Measurements from ENCODE around the gene GAGE10. TPM values are rescaled to one million over a fixed set of nuclear protein-coding genes. Genes with fewer than 3 reads are reported as not detected.

GAGE10 gene
- total RNA-seq, 2 experiments from 2014 or later, result not detected

- Histone ChIP-seq H3K27me3 (ENCODE audit: control insufficient read depth in 1 of 2, insufficient read depth in 2 of 2, low read length in 2 of 2) (no peaks in the 10 kb centered on the region), H3K9me3 (ENCODE audit: control insufficient read depth in 1 of 2, insufficient read depth in 1 of 2, low read length in 2 of 2) (no peaks in the 10 kb centered on the region), H3K4me1 (ENCODE audit: insufficient read depth, low read length) (peaks cover 49% of the 10 kb centered on the region), H3K4me3 (ENCODE audit: low read length) (peak overlapping the region; percentile 32), H3K36me3 (ENCODE audit: insufficient read depth, low read length) (no peaks in the 10 kb centered on the region), H3K27ac (ENCODE audit: low read depth in 1 of 2, low read length in 2 of 2) (peak overlapping the region in 1 of 2 donors; percentile 29)
- DNase-seq, result peak in 2 of 14 experiments; percentile 11 to 12
- Mint-ChIP-seq H3K9me3 (no peaks in the 10 kb centered on the region), H3K4me3 (peak overlapping the region; percentile 25), H3K27me3 (no peaks in the 10 kb centered on the region), H3K36me3 (ENCODE audit: low read depth) (no peaks in the 10 kb centered on the region), H3K4me1 (ENCODE audit: low read depth) (peaks cover 43% of the 10 kb centered on the region), H3K27ac (peak overlapping the region; percentile 77)
- ChIA-PET POLR2A (interaction anchor here (0.8 to 5.2 kb wide), 2 partner anchors 9 to 13 kb away, joined by 4 to 37 read pairs; partner anchors contain the start of gene PPP1R3F), CTCF (no interaction called here)
- ATAC-seq (ENCODE audit: poor library complexity), result no peak
- intact Hi-C loops (cut with DNase I, micrococcal nuclease), result no loop called here
- no peak for TF ChIP-seq CTCF (IDR thresholded peaks at IDR 0.05)
Observed at GRCh38 chrX:49260221-49260985, 43.0 kb upstream of the GAGE10 start.

- H3K27me3 ChIP-seq (ENCODE audit: control insufficient read depth in 1 of 2, insufficient read depth in 2 of 2, low read length in 2 of 2), result no peaks in the 10 kb centered on the region
- H3K36me3 Mint-ChIP-seq (ENCODE audit: low read depth), result no peaks in the 10 kb centered on the region
- peak overlapping the region; percentile 59 for H3K27ac Mint-ChIP-seq
- H3K4me3 Mint-ChIP-seq, result peak overlapping the region; percentile 71
- no peaks in the 10 kb centered on the region for H3K9me3 ChIP-seq (ENCODE audit: control insufficient read depth in 1 of 2, insufficient read depth in 1 of 2, low read length in 2 of 2)
- no peak for ATAC-seq (ENCODE audit: poor library complexity)
- peaks cover 43% of the 10 kb centered on the region for H3K4me1 ChIP-seq (ENCODE audit: insufficient read depth, low read length)
- H3K27me3 Mint-ChIP-seq, result no peaks in the 10 kb centered on the region
- intact Hi-C loops (cut with DNase I, micrococcal nuclease), result no loop called here
- H3K27ac ChIP-seq (ENCODE audit: low read depth in 1 of 2, low read length in 2 of 2), result no peak overlapping the region
- peaks cover 35% of the 10 kb centered on the region for H3K4me1 Mint-ChIP-seq (ENCODE audit: low read depth)
- DNase-seq, result no peak
- POLR2A ChIA-PET, result interaction anchor here (1.6 kb wide), 1 partner anchor 11 kb away, joined by 6 read pairs; no protein-coding TSS in a partner anchor
- H3K4me3 ChIP-seq (ENCODE audit: low read length), result peak overlapping the region; percentile 32
- H3K9me3 Mint-ChIP-seq, result no peaks in the 10 kb centered on the region
- CTCF ChIA-PET, result no interaction called here
- no peak for TF ChIP-seq CTCF (IDR thresholded peaks at IDR 0.05)
- no peaks in the 10 kb centered on the region for H3K36me3 ChIP-seq (ENCODE audit: insufficient read depth, low read length)
Observed at GRCh38 chrX:49262603-49263002, 40.8 kb upstream of the GAGE10 start.

GRCh38 chrX:49263631-49264030 is 39.8 kb upstream of the GAGE10 start:
- H3K4me3 ChIP-seq (ENCODE audit: low read length), result peak overlapping the region; percentile 32

More at GRCh38 chrX:49263631-49264030, 39.8 kb upstream of the GAGE10 start:
- intact Hi-C loops (cut with DNase I, micrococcal nuclease), result no loop called here
- Histone ChIP-seq H3K36me3 (ENCODE audit: insufficient read depth, low read length) (no peaks in the 10 kb centered on the region), H3K4me1 (ENCODE audit: insufficient read depth, low read length) (peaks cover 40% of the 10 kb centered on the region), H3K9me3 (ENCODE audit: control insufficient read depth in 1 of 2, insufficient read depth in 1 of 2, low read length in 2 of 2) (no peaks in the 10 kb centered on the region), H3K27me3 (ENCODE audit: control insufficient read depth in 1 of 2, insufficient read depth in 2 of 2, low read length in 2 of 2) (no peaks in the 10 kb centered on the region), H3K27ac (ENCODE audit: low read depth in 1 of 2, low read length in 2 of 2) (no peak overlapping the region)
- peak overlapping the region; percentile 63 for H3K27ac Mint-ChIP-seq
- H3K9me3 Mint-ChIP-seq, result no peaks in the 10 kb centered on the region
- no peaks in the 10 kb centered on the region for H3K27me3 Mint-ChIP-seq
- ChIA-PET POLR2A (interaction anchor here (0.9 to 1.6 kb wide), 2 partner anchors 10 to 108 kb away, joined by 3 to 6 read pairs; no protein-coding TSS in a partner anchor), CTCF (no interaction called here)
- DNase-seq (peak in 1 of 14 experiments; percentile 1), ATAC-seq (ENCODE audit: poor library complexity) (no peak)
- peaks cover 33% of the 10 kb centered on the region for H3K4me1 Mint-ChIP-seq (ENCODE audit: low read depth)
- peak overlapping the region; percentile 79 for H3K4me3 Mint-ChIP-seq
- H3K36me3 Mint-ChIP-seq (ENCODE audit: low read depth), result no peaks in the 10 kb centered on the region
- TF ChIP-seq CTCF (IDR thresholded peaks at IDR 0.05), result no peak
